GM12873 (cell line): Measurements from ENCODE around the gene KLHL42.

Experiments
- TF ChIP-seq, protein P1 (sequence below): IDR thresholded peaks from 2 replicates; pipeline ENCODE4 v1.5.1; 2012; ENCODE audit warnings: low read depth, mild to moderate bottlenecking, moderate library complexity, low read length, control low read depth; ENCODE audit not compliant: insufficient read depth; ENCODE audit errors: missing control alignments

The KLHL42 gene

DNA sequence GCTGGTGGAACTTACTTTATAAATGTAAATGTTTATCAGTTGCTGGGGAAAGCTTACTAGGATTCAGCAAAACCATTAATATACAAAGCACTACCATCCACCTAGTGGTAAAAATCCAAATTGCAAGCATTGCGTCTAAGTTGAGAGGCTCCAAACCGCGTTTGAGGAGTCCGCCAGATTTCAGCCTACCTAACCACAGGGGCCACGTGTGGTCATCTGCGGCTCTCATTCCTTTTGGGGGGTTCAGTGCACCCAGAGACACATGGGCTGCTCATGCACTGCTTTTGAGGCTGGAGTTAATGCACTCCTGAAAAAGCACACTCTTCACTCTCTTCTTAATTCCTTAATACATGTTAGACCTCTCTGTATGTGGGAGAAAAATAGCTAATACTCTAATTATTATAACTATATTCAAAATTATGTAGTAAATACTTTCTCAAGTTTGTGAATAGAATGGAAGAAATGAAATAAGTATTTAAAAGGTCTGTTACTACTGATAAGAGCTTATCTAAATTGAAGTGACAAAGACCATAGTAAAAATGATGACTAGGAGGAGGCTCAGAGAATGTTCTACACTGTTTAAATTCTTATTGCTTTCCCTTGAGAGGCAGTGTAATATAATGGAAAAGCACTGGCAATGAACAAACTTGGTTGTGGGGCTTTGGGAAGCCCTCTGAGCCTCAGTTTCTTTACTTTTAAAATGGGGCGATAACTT is 41.4 kb downstream of the KLHL42 start:
- TF ChIP-seq, protein P1, sequence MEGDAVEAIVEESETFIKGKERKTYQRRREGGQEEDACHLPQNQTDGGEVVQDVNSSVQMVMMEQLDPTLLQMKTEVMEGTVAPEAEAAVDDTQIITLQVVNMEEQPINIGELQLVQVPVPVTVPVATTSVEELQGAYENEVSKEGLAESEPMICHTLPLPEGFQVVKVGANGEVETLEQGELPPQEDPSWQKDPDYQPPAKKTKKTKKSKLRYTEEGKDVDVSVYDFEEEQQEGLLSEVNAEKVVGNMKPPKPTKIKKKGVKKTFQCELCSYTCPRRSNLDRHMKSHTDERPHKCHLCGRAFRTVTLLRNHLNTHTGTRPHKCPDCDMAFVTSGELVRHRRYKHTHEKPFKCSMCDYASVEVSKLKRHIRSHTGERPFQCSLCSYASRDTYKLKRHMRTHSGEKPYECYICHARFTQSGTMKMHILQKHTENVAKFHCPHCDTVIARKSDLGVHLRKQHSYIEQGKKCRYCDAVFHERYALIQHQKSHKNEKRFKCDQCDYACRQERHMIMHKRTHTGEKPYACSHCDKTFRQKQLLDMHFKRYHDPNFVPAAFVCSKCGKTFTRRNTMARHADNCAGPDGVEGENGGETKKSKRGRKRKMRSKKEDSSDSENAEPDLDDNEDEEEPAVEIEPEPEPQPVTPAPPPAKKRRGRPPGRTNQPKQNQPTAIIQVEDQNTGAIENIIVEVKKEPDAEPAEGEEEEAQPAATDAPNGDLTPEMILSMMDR = peak; percentile 77

DNA sequence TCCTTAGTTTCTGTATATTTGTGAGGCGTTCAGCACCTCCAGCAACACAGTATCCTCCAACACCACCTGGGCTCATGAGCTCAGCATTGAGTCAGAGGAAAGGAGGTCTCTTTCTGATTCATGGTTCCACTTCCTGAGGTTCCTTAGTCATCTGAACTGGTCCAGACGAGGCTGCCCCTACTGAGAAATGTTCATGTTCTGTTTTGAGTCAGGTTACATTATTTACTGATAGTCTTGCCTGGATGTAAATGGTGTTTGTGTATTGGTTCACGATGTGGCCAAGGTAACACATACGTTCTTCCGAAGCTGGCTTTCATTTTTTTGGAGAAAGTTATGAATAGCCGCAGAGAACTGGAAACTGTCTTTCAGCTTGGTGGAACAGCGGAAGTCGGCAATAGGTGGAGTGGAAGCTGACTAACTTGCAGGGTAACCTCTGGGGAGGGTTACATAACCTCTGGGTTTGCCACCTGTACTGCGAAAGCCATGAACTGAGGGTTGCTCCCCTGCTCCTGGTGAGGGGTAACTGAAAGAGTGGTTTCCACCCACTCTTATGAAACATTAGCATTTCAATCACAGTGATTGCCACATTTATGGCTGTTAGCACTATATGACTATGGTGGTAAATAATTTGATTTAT is 42.2 kb downstream of the KLHL42 start:
- TF ChIP-seq, protein P1 = no peak

DNA sequence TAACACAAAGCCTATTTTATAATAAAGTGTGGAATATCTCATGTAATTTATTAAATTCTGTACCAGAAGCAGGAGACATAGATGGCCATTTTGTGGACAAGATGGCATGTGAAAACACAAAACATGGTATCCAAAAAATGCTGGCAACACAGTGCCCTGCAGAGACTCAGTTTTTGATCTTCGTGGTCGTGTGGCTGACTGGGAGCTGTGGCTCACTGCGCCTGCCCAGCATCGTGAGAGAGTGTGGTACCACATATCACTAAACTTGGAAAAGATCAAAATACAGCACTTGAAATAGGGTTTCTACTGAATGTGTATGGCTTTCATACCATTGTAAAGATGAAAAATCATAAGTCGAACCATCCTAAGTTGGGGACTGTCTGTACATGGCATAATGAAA is 43.0 kb downstream of the KLHL42 start:
- TF ChIP-seq, protein P1 = no peak

DNA sequence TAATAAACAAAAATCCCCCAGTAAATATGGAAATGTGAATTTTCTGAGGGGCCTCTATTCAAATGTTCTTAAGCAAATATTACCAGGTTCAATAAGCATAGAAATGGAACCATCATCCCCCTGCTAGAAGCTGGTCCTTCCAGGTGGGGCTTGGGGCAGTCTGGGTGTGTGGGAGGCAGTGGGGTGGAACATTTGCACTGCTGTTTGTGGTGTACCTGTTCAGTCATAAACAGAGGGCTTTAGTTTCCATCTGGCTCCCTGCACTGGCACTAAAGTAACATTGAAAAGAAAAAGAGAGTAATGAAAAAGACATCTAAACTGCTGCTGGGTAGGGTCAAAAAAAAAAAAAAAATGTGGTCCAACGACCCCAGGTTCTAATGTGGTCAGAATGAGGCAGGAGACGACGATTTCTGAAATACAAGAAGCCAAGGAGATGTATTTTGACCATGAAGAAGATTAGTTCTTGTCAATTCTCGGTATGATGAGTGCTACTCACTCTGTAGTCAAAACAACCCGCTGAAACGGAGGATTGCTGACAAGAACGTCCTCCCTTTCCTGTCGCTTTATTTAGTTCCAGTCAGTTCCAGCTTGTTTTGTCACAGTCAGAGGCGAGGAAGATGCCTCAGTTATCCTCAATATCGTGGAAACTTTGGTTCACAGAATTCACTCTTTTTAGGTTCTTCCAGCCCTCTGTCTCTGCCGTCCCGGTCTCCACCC is 44.3 kb downstream of the KLHL42 start:
- TF ChIP-seq, protein P1 = no peak

DNA sequence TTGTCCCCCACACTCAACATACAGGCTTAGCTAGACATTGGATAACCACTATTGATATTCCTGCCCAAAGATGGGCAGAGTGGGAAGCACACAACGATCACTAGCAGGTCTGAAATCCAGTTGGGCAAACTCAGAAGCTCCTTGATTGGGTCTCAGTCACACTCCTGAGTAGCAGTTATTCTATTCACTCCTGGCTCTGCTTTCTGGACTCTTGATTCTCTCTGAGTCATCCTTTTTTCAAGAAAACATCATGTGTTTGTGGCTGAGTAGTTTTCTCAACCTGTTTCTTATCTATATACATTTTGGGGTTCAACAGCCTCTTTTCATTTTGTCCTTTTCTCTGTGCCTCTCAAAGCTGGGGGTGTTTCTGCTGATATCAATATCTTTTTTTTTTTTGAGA is 46.0 kb downstream of the KLHL42 start:
- TF ChIP-seq, protein P1 = no peak

DNA sequence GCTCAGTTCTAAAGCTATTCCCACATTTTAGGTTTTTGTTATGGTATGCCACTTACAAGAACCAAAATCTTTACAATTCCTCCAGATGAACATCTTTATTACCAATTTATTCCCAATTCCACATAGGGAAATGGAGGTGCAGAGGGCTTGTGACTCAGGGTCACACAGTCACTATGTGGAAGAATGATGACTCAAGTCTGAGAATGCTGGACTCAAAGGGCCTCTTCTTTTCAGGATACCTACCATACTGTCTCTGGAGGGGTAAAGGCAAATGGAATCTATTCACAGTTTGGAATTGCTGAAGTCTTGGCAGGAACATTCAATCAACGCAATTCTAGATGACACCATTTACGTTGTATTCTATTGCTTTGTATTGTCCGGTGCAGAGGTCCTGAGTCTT is 48.2 kb downstream of the KLHL42 start:
- TF ChIP-seq, protein P1 = no peak

DNA sequence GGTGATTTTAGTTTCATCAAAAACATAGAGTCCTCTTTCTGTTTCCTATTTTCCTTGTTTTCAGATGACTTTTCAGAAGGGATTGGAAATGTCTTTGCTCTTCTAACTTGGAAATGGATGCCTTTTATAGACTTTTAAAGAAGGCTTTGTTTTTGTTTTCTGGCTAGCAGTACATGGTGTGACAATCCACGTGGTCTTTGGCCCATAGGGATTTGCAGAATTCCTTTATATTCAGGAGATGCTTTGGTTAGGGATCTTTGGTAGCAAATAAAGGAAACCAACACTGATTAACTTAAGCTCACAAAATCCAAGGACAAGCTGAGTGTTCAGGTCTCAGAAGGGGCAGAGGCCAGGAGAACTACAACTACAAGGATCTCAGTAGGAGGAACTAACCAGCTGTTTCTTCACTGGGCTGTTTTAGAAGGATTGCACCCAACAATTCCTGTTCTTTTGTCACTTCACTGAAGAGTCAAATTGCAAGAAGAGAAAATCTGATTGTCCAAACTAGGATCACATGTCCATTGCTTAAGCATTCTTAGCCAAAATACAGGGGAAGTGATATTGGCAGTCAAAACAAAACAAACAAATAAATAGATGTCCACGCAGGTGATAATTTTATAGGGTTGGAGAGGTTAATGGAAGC is 58.6 kb downstream of the KLHL42 start:
- TF ChIP-seq, protein P1 = no peak
